ENCODE measurements around the gene CXorf66.

DNA sequence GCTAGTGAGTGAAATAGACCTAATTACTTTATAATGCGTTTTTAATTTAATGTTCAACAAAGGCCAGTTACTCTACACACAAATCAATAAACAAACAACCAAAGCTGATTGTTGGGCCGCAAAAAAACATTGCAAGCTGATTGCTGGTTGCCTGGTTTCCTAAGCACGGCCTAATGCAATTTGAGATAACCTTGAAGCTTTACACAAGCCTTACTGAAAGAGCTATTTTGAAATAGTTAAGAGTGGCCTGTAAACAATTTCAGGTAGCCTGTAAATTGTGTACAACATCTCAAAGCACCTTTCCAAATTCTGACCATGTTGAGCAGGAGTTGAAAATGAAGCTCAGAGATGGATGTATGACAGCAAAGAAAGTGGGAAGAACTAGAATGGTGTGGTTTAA, 17.5 kb upstream of the CXorf66 start:
- TF ChIP-seq POLR2A (IDR thresholded peaks at IDR 0.05) (no peak), EP300 (IDR thresholded peaks at IDR 0.05) (no peak), POLR2AphosphoS5 (IDR thresholded peaks at IDR 0.05) (no peak)
- TF ChIP-seq, protein P1, sequence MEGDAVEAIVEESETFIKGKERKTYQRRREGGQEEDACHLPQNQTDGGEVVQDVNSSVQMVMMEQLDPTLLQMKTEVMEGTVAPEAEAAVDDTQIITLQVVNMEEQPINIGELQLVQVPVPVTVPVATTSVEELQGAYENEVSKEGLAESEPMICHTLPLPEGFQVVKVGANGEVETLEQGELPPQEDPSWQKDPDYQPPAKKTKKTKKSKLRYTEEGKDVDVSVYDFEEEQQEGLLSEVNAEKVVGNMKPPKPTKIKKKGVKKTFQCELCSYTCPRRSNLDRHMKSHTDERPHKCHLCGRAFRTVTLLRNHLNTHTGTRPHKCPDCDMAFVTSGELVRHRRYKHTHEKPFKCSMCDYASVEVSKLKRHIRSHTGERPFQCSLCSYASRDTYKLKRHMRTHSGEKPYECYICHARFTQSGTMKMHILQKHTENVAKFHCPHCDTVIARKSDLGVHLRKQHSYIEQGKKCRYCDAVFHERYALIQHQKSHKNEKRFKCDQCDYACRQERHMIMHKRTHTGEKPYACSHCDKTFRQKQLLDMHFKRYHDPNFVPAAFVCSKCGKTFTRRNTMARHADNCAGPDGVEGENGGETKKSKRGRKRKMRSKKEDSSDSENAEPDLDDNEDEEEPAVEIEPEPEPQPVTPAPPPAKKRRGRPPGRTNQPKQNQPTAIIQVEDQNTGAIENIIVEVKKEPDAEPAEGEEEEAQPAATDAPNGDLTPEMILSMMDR (IDR thresholded peaks at IDR 0.05) = no peak
